Uterus (tissue), 4 donors: ENCODE measurements around the gene FSD1. TPM values are rescaled to one million over a fixed set of nuclear protein-coding genes. Genes with fewer than 3 reads are reported as not detected.

ENCODE experiments used
- DNase-seq, 2 donors: peaks; one replicate each; pipeline ENCODE4 v3.0.0-alpha.2; 2019 to 2020
- H3K27ac ChIP-seq, 2 donors: fragments of 200-600 bp; sonication (generic); 1 replicate in 1 of 2; 2 replicates in 1 of 2; pipeline ENCODE4 v1.5.1; 2016 to 2018
- H3K27me3 ChIP-seq, 2 donors: fragments of 200-600 bp; sonication (generic); one replicate each; pipeline ENCODE4 v1.5.1; 2018 to 2019; ENCODE audit warnings: control low read depth in 1 of 2
- H3K36me3 ChIP-seq, 2 donors: fragments of 200-600 bp; sonication (generic); one replicate each; pipeline ENCODE4 v1.5.1; 2019; ENCODE audit warnings: control low read depth in 1 of 2
- H3K4me1 ChIP-seq, 2 donors: fragments of 200-600 bp; sonication (generic); one replicate each; pipeline ENCODE4 v1.5.1; 2018 to 2019; ENCODE audit warnings: control low read depth in 1 of 2
- H3K4me3 ChIP-seq, 2 donors: fragments of 200-600 bp; sonication (generic); 1 replicate in 1 of 2; 2 replicates in 1 of 2; pipeline ENCODE4 v1.5.1; 2018 to 2019; ENCODE audit warnings: mild to moderate bottlenecking in 1 of 2
- H3K9me3 ChIP-seq, 2 donors: fragments of 200-600 bp; sonication (generic); one replicate each; pipeline ENCODE4 v1.5.1; 2019; ENCODE audit warnings: control low read depth in 1 of 2
- POLR2A ChIP-seq, 2 donors: fragments of 450-650 bp; IDR thresholded peaks; one replicate each; pipeline ENCODE4 v1.6.1; 2016; ENCODE audit warnings: antibody characterized with exemption in 2 of 2, mild to moderate bottlenecking in 1 of 2, moderate library complexity in 1 of 2
- intact Hi-C: fragments of 100-400 bp; cut with DNase I; formaldehyde crosslinking; loops from one replicate; pipeline ENCODE4 v1.15.1; 2023; ENCODE audit warnings: low total_unique reads
- total RNA-seq, 4 donors: library from RNA; depleted of rRNA in 3 of 4; stranded (reverse); fragments of >200 nt in 3 of 4; gene quantifications; one replicate each; pipeline versions ENCODE4 v1.1.0 to v1.2.4, GENCODE V29; 2014 to 2023
- TF ChIP-seq, protein P1 (sequence below), 4 experiments: fragments of 200-600 bp in 2 of 4; fragments of 450-650 bp in 2 of 4; sonication (generic) in 2 of 4; IDR thresholded peaks; one replicate each; pipeline ENCODE4 v1.5.1; 2016 to 2019; ENCODE audit warnings: antibody characterized with exemption in 4 of 4, mild to moderate bottlenecking in 2 of 4, moderate library complexity in 1 of 4
- donor health status: DM: yes; HTN: yes; CAD: no.

FSD1 gene
- total RNA-seq, 4 donors from 2014 or later, result 3.1 TPM; not detected in 3

DNA sequence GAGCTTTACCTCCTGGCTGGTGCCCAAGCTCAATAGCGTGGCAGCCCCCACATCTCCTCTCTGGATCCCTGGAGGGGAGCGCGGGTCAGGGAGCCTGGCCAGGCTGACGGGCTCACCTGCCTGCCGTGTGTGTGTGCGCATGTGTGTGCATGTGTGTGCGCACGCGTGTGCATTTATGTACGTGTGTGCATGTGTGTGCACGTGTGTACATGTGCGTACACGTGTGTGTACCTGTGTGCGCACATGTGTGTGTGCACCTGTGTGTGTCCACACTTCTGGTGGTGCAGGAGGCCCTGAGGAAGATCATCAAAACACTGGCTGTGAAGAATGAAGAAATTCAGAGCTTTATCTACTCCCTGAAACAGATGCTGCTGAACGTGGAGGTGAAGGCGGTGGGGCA lies 1.3 kb downstream of the FSD1 start:
- DNase-seq, result no peak
- H3K27ac ChIP-seq, result no peak overlapping the region
- no peak overlapping the region for H3K4me3 ChIP-seq
- TF ChIP-seq, protein P1, sequence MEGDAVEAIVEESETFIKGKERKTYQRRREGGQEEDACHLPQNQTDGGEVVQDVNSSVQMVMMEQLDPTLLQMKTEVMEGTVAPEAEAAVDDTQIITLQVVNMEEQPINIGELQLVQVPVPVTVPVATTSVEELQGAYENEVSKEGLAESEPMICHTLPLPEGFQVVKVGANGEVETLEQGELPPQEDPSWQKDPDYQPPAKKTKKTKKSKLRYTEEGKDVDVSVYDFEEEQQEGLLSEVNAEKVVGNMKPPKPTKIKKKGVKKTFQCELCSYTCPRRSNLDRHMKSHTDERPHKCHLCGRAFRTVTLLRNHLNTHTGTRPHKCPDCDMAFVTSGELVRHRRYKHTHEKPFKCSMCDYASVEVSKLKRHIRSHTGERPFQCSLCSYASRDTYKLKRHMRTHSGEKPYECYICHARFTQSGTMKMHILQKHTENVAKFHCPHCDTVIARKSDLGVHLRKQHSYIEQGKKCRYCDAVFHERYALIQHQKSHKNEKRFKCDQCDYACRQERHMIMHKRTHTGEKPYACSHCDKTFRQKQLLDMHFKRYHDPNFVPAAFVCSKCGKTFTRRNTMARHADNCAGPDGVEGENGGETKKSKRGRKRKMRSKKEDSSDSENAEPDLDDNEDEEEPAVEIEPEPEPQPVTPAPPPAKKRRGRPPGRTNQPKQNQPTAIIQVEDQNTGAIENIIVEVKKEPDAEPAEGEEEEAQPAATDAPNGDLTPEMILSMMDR (IDR thresholded peaks at IDR 0.05), result no peak
- no peak for TF ChIP-seq POLR2A (IDR thresholded peaks at IDR 0.05)
- H3K4me1 ChIP-seq, result no peaks in the 10 kb centered on the region
- no peaks in the 10 kb centered on the region for H3K36me3 ChIP-seq
- H3K9me3 ChIP-seq, result no peaks in the 10 kb centered on the region
- intact Hi-C loops, result no loop called here
- H3K27me3 ChIP-seq, result peaks cover 0 to 4% of the 10 kb centered on the region in 2 donors

DNA sequence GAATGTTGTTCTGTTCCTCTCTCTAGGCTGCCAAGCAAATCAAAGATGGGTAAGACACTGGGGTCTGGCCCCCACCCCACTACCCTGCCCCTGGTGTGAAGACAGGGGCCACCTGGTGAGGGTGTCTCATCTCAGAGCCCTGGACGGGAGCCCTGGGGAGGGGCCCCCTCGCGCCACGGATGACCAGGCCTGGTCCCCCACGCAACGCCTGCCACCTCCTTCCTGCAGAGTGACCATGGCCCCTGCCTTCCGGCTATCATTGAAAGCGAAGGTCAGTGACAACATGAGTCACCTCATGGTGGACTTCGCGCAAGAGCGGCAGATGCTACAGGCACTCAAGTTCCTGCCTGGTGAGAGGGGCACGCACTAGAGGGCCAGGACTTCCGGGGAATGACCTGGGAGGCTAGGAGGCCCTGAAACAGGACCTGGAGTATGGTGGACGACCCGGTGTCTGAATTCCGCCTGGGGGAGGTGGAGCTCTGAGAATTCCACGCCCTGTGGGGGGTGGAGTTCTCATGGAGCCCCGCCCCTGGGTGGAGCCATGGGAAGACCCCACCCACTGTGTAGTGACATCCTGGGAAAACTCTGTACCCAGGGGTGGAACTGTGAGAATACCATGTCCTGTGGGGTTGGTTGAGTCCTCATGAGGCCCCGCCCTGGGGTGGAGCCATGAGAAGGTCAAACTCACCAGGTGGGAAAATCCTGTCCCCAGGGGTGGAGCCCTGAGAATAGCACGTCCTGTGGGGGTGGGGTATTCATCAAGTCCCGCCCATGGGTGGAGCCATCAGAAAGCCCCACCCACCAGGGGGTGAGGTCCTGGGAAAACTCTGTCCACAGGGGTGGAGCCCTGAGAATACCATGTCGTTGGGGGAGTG lies 6.1 kb downstream of the FSD1 start:
- no peaks in the 10 kb centered on the region for H3K27me3 ChIP-seq
- no peak overlapping the region for H3K27ac ChIP-seq
- TF ChIP-seq POLR2A (IDR thresholded peaks at IDR 0.05), result no peak
- TF ChIP-seq, protein P1 (IDR thresholded peaks at IDR 0.05), result no peak
- intact Hi-C loops, result no loop called here
- H3K4me1 ChIP-seq, result no peaks in the 10 kb centered on the region
- H3K36me3 ChIP-seq, result no peaks in the 10 kb centered on the region
- no peak for DNase-seq
- H3K9me3 ChIP-seq, result no peaks in the 10 kb centered on the region
- no peak overlapping the region for H3K4me3 ChIP-seq

DNA sequence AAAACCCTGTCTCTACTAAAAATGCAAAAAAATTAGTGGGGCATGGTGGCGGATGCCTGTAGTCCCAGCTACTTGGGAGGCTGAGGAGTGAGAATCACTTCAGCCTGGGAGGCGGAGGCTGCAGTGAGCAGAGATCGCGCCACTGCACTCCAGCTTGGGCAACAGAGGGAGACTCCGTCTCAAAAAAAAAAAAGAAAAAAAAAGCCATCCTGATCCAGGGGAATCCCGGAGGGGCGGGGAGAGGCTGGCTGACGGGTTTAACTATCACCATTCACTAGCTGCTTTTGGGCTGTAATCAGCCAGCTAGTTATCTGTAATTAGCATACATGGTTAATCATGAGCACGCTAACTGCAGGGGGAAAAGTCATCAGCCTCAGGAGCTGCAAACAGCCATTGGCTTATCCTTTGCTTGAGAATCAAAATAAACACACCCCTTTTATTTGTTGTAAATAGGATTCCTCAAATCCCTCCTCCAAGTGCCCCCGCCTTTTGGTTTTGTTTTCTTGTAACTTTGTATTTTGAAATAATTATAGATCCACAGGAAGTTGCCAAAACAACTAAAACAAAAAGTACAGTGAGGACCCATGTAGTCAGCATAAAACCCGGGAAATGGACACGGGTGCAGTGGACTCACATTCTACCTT lies 9.6 kb downstream of the FSD1 start:
- no peak for TF ChIP-seq POLR2A (IDR thresholded peaks at IDR 0.05)
- TF ChIP-seq, protein P1 (IDR thresholded peaks at IDR 0.05), result no peak
- no peaks in the 10 kb centered on the region for H3K36me3 ChIP-seq
- no peaks in the 10 kb centered on the region for H3K27me3 ChIP-seq
- no peak for DNase-seq
- H3K27ac ChIP-seq, result no peak overlapping the region
- H3K4me1 ChIP-seq, result no peaks in the 10 kb centered on the region
- H3K4me3 ChIP-seq, result no peak overlapping the region
- intact Hi-C loops, result no loop called here
- H3K9me3 ChIP-seq, result no peaks in the 10 kb centered on the region

DNA sequence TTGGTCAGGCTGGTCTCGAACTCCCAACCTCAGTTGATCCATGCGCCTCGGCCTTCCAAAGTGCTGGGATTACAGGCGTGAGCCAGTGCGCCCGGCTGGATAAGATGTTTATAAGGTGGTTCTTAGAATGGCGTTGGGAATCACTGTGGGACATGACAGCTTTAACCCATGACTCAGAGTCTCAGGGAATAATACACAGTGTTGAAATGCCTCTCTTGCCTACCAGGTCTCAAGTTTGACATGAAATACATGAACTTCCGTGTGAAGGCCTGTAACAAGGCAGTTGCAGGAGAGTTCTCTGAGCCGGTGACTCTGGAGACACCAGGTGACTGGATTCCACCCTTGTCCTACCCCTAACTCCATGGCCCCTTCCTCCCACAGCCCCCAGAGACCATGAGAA lies 12.6 kb downstream of the FSD1 start:
- no peak for DNase-seq
- TF ChIP-seq POLR2A (IDR thresholded peaks at IDR 0.05), result no peak
- Histone ChIP-seq H3K27me3 (no peaks in the 10 kb centered on the region), H3K4me3 (no peak overlapping the region), H3K4me1 (no peaks in the 10 kb centered on the region), H3K9me3 (no peaks in the 10 kb centered on the region), H3K27ac (no peak overlapping the region), H3K36me3 (no peaks in the 10 kb centered on the region)
- intact Hi-C loops, result no loop called here

DNA sequence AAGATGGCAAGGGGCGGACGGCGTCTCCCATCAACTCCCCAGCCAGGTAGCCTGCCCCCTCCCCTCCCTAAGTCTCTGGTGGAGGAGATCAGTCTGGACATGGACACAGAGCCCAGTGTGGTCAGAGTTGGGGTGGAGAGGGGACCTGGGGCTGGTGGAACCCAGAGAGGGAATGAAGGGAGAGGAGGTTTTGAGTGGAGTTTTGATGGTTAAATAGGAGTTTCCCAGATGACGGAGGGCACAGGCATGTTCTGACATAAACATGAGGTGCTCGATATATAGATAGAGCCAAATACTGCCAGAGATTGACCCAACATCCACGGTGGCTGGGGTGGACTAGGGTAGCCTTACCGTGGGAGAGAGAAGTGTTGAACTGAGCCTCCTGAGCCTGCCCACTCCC lies 14.1 kb downstream of the FSD1 start:
- TF ChIP-seq, protein P1 (IDR thresholded peaks at IDR 0.05), result no peak
- no peak for TF ChIP-seq POLR2A (IDR thresholded peaks at IDR 0.05)
- Histone ChIP-seq H3K27me3 (no peaks in the 10 kb centered on the region), H3K4me3 (no peak overlapping the region), H3K36me3 (no peaks in the 10 kb centered on the region), H3K4me1 (no peaks in the 10 kb centered on the region), H3K9me3 (no peaks in the 10 kb centered on the region), H3K27ac (no peak overlapping the region)
- intact Hi-C loops, result no loop called here
- no peak for DNase-seq
